ENCODE results near the gene KIF1A.

The KIF1A gene

GRCh38 chr2:240670402-240670801, 149.6 kb downstream of the KIF1A start:
- in situ Hi-C loops (cut with MboI; ENCODE audit: low sequenced_read_pairs), result no loop called here

DNA sequence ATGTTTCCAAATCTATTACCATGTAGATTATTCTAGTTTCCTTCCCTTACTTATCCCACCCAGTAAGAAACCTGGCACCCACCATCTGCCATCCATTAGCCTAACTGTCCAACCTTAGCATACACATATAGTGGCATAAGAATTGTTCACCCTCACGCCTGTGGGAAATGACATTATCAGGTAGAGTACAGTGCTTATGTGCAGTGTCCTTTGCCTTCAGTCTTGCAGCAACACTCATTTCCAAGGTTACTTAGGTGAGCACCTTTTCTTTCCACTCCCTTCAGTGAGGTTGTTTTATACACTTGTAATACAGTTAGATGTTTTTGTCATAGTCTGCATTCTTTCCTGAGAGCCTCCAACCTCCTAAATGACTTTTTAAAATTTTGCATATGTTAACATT, 155.4 kb downstream of the KIF1A start:
- in situ Hi-C loops (cut with MboI; ENCODE audit: low sequenced_read_pairs), result no loop called here
